Glomerular visceral epithelial cell (primary cell): ENCODE results near the gene RRBP1.

Experiments
- DNase-seq: peaks from one replicate; pipeline ENCODE4 v3.0.0-alpha.2; 2016; ENCODE audit errors: extremely low spot score

The RRBP1 gene

GRCh38 chr20:17579369-17580039 lies 102.5 kb downstream of the RRBP1 start:
- DNase-seq = no peak

- DNase-seq = no peak
Observed at GRCh38 chr20:17576215-17576614, 105.8 kb downstream of the RRBP1 start.

GRCh38 chr20:17573463-17573862 lies 108.6 kb downstream of the RRBP1 start:
- DNase-seq = no peak

- no peak for DNase-seq
Observed at GRCh38 chr20:17572034-17572638, 109.9 kb downstream of the RRBP1 start.

- no peak for DNase-seq
Observed at GRCh38 chr20:17571153-17571527, 110.9 kb downstream of the RRBP1 start.

GRCh38 chr20:17570347-17571152 lies 111.5 kb downstream of the RRBP1 start:
- peak; percentile 68 for DNase-seq

- peak; percentile 97 for DNase-seq
Observed at GRCh38 chr20:17569616-17570346, 112.3 kb downstream of the RRBP1 start, which contains the start of gene DSTN. Gene DSTN (plus strand): TSS chr20:17570075. CDS start chr20:17570209, 134 bp downstream.

- DNase-seq = peak; percentile 98
Observed at GRCh38 chr20:17568972-17569521, 113.0 kb downstream of the RRBP1 start.

GRCh38 chr20:17568045-17568788 lies 113.8 kb downstream of the RRBP1 start:
- DNase-seq = no peak

- no peak for DNase-seq
Observed at GRCh38 chr20:17566345-17566744, 115.7 kb downstream of the RRBP1 start.

- no peak for DNase-seq
Observed at GRCh38 chr20:17565169-17565845, 116.7 kb downstream of the RRBP1 start.
